Occipital lobe (tissue), 3 donors: ENCODE data around the gene HS3ST6. TPM values are rescaled to one million over a fixed set of nuclear protein-coding genes. Genes with fewer than 3 reads are reported as not detected.
"Not testable (repeated sequence)": the region's sequence is repeated elsewhere in the genome, so short reads cannot be mapped to it uniquely, and the experiment has no call there.

Source experiments
- DNase-seq: peaks from one replicate; lab custom pipeline; 2025; lab: John Stamatoyannopoulos, UW
- small RNA-seq: library from RNA; depleted of rRNA; stranded (forward); fragments of <200 nt; gene quantifications from one replicate; pipeline ENCODE3, GENCODE V24; 2014
- total RNA-seq: library from RNA; depleted of rRNA; stranded (reverse); fragments of >200 nt; gene quantifications from one replicate; pipeline ENCODE4 v1.2.3, GENCODE V29; 2014

HS3ST6 gene
- total RNA-seq, 1 donor from 2014 or later, result not detected

- no peak for DNase-seq
These were observed 40.0 kb downstream of the HS3ST6 start for GRCh38 chr16:1878256-1878655.

GRCh38 chr16:1877804-1878203 lies 40.4 kb downstream of the HS3ST6 start:
- no peak for DNase-seq

- no peak for DNase-seq
These were observed 41.1 kb downstream of the HS3ST6 start for GRCh38 chr16:1877089-1877488.

- no peak for DNase-seq
These were observed 41.7 kb downstream of the HS3ST6 start for GRCh38 chr16:1876468-1876867.

- not testable (repeated sequence) for DNase-seq
These were observed 42.1 kb downstream of the HS3ST6 start for GRCh38 chr16:1876066-1876465.

- no peak for DNase-seq
These were observed 43.4 kb downstream of the HS3ST6 start for GRCh38 chr16:1874854-1875253.

- DNase-seq, result no peak
These were observed 46.1 kb downstream of the HS3ST6 start, which contains the start of gene MEIOB for GRCh38 chr16:1871974-1872635. Gene MEIOB, minus strand, starts transcription at chr16:1872164. Its CDS starts 3,989 bp downstream, at chr16:1868175.

GRCh38 chr16:1870365-1871082 lies 47.7 kb downstream of the HS3ST6 start:
- no peak for DNase-seq

- DNase-seq, result no peak
These were observed 52.1 kb downstream of the HS3ST6 start for GRCh38 chr16:1865902-1866690.

GRCh38 chr16:1863681-1864460 lies 54.3 kb downstream of the HS3ST6 start:
- DNase-seq, result no peak

- no peak for DNase-seq
These were observed 55.8 kb downstream of the HS3ST6 start for GRCh38 chr16:1862394-1862793.

- no peak for DNase-seq
These were observed 56.5 kb downstream of the HS3ST6 start for GRCh38 chr16:1861730-1862129.

Small RNA genes within 50 kb of the gene (small RNA-seq; reads per million reads assigned to genes)
- gene SNORA10 (not detected), gene SNORA64 (not detected)

Other genes starting within 250 kb of the HS3ST6 start
- gene JPT2, start 240.1 kb downstream of the HS3ST6 start, total RNA-seq, result 28.5 TPM
- 84.5 TPM for gene MAPK8IP3, start 212.2 kb downstream of the HS3ST6 start, total RNA-seq
- gene NME3, start 146.9 kb downstream of the HS3ST6 start, total RNA-seq, result 26.2 TPM
- gene EME2, start 145.6 kb downstream of the HS3ST6 start, total RNA-seq, result 6.9 TPM
- gene MRPS34, start 145.3 kb downstream of the HS3ST6 start, total RNA-seq, result 30.6 TPM
- 60.5 TPM for gene SPSB3, start 135.8 kb downstream of the HS3ST6 start, total RNA-seq
- 37.9 TPM for gene NUBP2, start 135.5 kb downstream of the HS3ST6 start, total RNA-seq
- gene IGFALS, start 124.7 kb downstream of the HS3ST6 start, total RNA-seq, result not detected
- 49.1 TPM for gene HAGH, start 91.6 kb downstream of the HS3ST6 start, total RNA-seq
- gene FAHD1, start 91.2 kb downstream of the HS3ST6 start, total RNA-seq, result 63.6 TPM
- not detected for gene MEIOB, start 46.3 kb downstream of the HS3ST6 start, total RNA-seq
- gene MSRB1, start 24.8 kb upstream of the HS3ST6 start, total RNA-seq, result 3.6 TPM
- not detected for gene RPL3L, start 36.3 kb upstream of the HS3ST6 start, total RNA-seq
- 63.9 TPM for gene NDUFB10, start 41.1 kb upstream of the HS3ST6 start, total RNA-seq
- gene RPS2, start 46.4 kb upstream of the HS3ST6 start, total RNA-seq, result 1,574 TPM
- gene RNF151, start 48.4 kb upstream of the HS3ST6 start, total RNA-seq, result not detected
- gene TBL3, start 53.6 kb upstream of the HS3ST6 start, total RNA-seq, result 12.0 TPM
- 0.78 TPM for gene NOXO1, start 63.1 kb upstream of the HS3ST6 start, total RNA-seq
- 10.9 TPM for gene GFER, start 65.8 kb upstream of the HS3ST6 start, total RNA-seq
- 81.3 TPM for gene SYNGR3, start 71.6 kb upstream of the HS3ST6 start, total RNA-seq
- 5.5 TPM for gene ZNF598, start 91.4 kb upstream of the HS3ST6 start, total RNA-seq
- not detected for gene NPW, start 101.4 kb upstream of the HS3ST6 start, total RNA-seq
- 9.8 TPM for gene NHERF2, start 108.5 kb upstream of the HS3ST6 start, total RNA-seq
- gene NTHL1, start 129.4 kb upstream of the HS3ST6 start, total RNA-seq, result 20.3 TPM
- gene TSC2, start 129.6 kb upstream of the HS3ST6 start, total RNA-seq, result 47.3 TPM
- 70.3 TPM for gene PKD1, start 217.5 kb upstream of the HS3ST6 start, total RNA-seq
- 5.8 TPM for gene RAB26, start 230.2 kb upstream of the HS3ST6 start, total RNA-seq
- gene TRAF7, start 237.4 kb upstream of the HS3ST6 start, total RNA-seq, result 35.6 TPM